Measurements from ENCODE around the gene PCNX2.
A peak's percentile ranks its signal among the peaks of the same experiment; 100 is the strongest.

Gene PCNX2

DNA sequence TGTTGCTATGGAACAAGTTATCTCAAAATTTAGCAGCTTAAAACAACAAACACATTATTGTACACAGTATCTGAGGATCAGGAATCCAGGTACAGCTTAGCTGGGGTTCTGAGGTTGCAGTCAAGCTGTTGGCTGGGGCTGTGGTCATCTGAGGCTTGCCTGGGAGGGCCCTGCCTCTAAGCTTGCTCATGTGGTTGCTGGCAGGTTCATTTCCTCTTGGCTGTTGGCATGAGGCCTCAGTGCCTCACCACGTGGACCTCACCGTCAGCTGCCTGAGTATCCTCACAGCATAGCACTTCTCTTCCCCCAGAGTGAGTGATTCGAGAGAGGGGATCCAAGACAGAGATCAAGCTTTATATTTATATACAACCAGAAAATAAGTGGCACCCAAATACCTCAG is 326.6 kb downstream of the PCNX2 start:
- H3K36me3 ChIP-seq: peaks cover 85% of the 10 kb centered on the region
- H3K9ac ChIP-seq: no peak overlapping the region
- H3K4me1 ChIP-seq: peaks cover 28% of the 10 kb centered on the region
- no peaks in the 10 kb centered on the region for H4K20me1 ChIP-seq
- no peak overlapping the region for H3K4me2 ChIP-seq
- no peak overlapping the region for H3K4me3 ChIP-seq
- TF ChIP-seq Cebpa-rat (IDR thresholded peaks at IDR 0.05): no peak
- peak overlapping the region; percentile 50; the same call in 1 of the 2 replicates for H3K27ac ChIP-seq
- peaks cover 22% of the 10 kb centered on the region for H3K9me3 ChIP-seq
- H3K27me3 ChIP-seq: no peaks in the 10 kb centered on the region

DNA sequence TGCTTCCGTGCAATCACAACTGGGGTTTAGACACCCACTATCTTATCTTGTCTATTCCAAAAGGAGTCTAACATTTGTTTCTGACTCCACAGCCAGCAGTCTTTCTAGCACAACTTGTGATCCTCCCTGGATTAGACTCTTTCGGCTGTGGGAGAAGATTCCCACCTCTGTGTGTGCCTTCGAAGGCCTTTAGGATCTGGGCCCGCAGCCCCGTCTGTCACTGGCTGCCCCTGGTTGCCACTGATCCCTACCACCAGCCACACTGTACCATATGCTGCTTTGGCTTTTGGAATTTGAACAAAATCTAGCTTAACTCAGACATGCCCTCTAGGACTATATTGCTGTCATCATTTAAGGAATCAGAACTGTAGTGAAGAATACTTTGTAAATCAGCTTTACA is 327.1 kb downstream of the PCNX2 start:
- no peaks in the 10 kb centered on the region for H4K20me1 ChIP-seq
- no peaks in the 10 kb centered on the region for H3K27me3 ChIP-seq
- no peak overlapping the region for H3K9ac ChIP-seq
- peaks cover 79% of the 10 kb centered on the region for H3K36me3 ChIP-seq
- H3K27ac ChIP-seq: no peak overlapping the region
- TF ChIP-seq Cebpa-rat (IDR thresholded peaks at IDR 0.05): no peak
- no peak overlapping the region for H3K4me3 ChIP-seq
- H3K4me1 ChIP-seq: peaks cover 34% of the 10 kb centered on the region
- H3K4me2 ChIP-seq: no peak overlapping the region
- H3K9me3 ChIP-seq: peaks cover 16% of the 10 kb centered on the region

DNA sequence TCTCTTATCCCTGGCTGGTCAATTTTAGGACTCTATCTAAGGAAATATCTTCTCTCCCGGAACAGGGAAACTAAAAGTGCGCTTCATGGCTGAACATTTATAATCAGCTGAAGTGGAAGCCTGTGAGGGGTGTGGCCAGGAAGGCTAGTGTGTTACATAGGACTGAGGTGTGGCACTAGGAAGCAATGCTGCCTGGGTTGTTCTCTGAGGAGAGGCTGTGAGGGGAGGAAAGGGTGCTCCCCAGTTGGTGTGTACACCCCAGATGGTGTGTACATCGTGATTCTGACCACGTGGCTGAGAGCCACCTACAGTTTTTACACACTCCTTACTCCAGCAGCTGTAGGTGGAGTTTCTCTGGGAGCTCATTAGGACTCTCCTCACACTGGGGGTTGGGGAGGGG is 328.9 kb downstream of the PCNX2 start:
- 0 out of 2 replicates have a peak, but pooled peaks cover 4% of the 10 kb centered on the region for H3K9me3 ChIP-seq
- H3K4me3 ChIP-seq: no peak overlapping the region
- no peak overlapping the region for H3K9ac ChIP-seq
- no peak overlapping the region for H3K27ac ChIP-seq
- H3K27me3 ChIP-seq: no peaks in the 10 kb centered on the region
- H3K36me3 ChIP-seq: peaks cover 62% of the 10 kb centered on the region
- no peak overlapping the region for H3K4me2 ChIP-seq
- H4K20me1 ChIP-seq: no peaks in the 10 kb centered on the region
- H3K4me1 ChIP-seq: peaks cover 49% of the 10 kb centered on the region
- no peak for TF ChIP-seq Cebpa-rat (IDR thresholded peaks at IDR 0.05)

DNA sequence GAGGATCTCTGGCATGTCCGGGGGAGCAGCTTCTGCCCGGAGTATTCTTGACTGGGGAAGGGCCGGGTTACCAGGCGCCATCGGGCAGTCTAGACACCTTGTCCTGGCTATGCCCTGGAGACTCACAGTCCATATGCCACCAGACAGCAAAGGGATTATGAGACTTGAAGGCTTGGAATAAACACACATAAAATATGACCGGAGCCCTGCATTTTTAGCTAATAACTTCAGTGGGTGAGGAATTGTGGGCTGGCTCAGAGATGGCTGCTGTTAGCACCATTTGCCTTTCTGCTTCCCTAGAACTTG is 329.7 kb downstream of the PCNX2 start:
- Histone ChIP-seq H3K27ac (no peak overlapping the region), H3K27me3 (no peaks in the 10 kb centered on the region), H3K9me3 (0 out of 2 replicates have a peak, but pooled peaks cover under 1% of the 10 kb centered on the region), H3K4me2 (0 out of 2 replicates have a peak overlapping the region, but pooled peaks have one; percentile 76), H3K9ac (no peak overlapping the region), H3K4me1 (peaks cover 49% of the 10 kb centered on the region), H4K20me1 (no peaks in the 10 kb centered on the region), H3K36me3 (peaks cover 58% of the 10 kb centered on the region), H3K4me3 (no peak overlapping the region)
- no peak for TF ChIP-seq Cebpa-rat (IDR thresholded peaks at IDR 0.05)

DNA sequence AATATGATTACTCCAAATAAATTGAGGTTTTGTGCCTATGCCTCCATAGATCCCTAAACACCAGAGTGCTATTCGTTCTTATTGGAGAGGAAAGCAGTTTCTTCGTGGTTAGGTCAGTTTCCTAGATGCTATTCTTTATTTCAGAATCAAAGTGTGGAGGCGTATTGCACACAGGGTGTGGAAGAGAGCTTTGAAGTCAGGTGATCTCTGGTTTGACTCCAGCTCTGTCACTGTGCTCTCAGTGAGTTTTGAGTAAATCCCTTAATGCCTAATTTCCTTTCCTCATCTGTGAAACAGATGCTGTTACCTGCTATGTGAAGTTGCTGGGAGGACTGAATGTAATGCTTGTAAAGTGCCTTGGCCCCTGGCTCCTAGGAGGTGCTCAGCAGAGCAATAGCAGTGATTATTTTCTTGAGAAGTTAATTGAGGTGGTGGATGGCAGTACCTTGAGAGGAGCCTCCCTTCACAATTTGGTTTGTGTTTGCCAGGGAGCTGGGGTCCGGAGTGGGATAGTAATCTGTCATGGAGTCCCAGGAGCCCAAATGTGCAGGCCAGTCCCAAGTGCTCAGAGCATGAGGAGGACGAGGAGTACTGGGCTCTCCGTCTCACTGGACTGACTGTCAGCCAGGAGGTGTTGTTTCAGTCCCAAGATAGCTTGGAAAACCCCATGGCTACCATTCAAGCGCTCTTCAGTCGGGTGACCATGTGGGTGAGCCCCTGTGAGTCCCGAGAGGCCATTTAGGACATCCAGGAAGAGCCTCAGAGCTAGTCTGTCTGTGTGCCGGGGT is 330.2 kb downstream of the PCNX2 start:
- H3K4me1 ChIP-seq: peaks cover 49% of the 10 kb centered on the region
- no peaks in the 10 kb centered on the region for H3K27me3 ChIP-seq
- no peaks in the 10 kb centered on the region for H3K9me3 ChIP-seq
- peaks cover 54% of the 10 kb centered on the region for H3K36me3 ChIP-seq
- H3K27ac ChIP-seq: no peak overlapping the region
- H3K9ac ChIP-seq: no peak overlapping the region
- no peaks in the 10 kb centered on the region for H4K20me1 ChIP-seq
- H3K4me2 ChIP-seq: peak overlapping the region; percentile 76
- H3K4me3 ChIP-seq: no peak overlapping the region
- TF ChIP-seq Cebpa-rat (IDR thresholded peaks at IDR 0.05): no peak

DNA sequence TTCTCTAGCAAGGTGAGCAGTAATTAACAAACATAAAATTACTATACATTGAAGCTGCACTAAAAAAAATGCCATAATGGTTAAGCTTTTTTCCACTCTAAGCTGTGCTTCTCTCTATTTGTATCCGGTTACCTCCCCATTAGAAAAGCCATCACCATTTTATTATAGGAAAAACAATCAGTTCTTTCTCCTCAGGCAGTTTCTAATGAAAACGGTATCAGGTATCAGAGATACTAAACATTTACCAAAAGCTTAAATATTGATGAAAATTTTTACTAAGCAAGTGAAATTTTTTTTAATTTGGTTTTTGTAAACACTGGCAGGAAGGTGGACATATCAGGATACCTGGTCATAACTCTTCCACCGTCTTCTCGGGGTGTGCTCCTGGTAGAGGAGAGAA is 330.9 kb downstream of the PCNX2 start:
- TF ChIP-seq Cebpa-rat (IDR thresholded peaks at IDR 0.05): no peak
- peak overlapping the region; percentile 60; the same call in 1 of the 2 replicates for H3K27ac ChIP-seq
- no peaks in the 10 kb centered on the region for H4K20me1 ChIP-seq
- no peak overlapping the region for H3K9ac ChIP-seq
- H3K9me3 ChIP-seq: 0 out of 2 replicates have a peak, but pooled peaks cover 3% of the 10 kb centered on the region
- H3K36me3 ChIP-seq: peaks cover 54% of the 10 kb centered on the region
- peaks cover 49% of the 10 kb centered on the region for H3K4me1 ChIP-seq
- no peak overlapping the region for H3K4me3 ChIP-seq
- peak overlapping the region; percentile 76 for H3K4me2 ChIP-seq
- no peaks in the 10 kb centered on the region for H3K27me3 ChIP-seq

DNA sequence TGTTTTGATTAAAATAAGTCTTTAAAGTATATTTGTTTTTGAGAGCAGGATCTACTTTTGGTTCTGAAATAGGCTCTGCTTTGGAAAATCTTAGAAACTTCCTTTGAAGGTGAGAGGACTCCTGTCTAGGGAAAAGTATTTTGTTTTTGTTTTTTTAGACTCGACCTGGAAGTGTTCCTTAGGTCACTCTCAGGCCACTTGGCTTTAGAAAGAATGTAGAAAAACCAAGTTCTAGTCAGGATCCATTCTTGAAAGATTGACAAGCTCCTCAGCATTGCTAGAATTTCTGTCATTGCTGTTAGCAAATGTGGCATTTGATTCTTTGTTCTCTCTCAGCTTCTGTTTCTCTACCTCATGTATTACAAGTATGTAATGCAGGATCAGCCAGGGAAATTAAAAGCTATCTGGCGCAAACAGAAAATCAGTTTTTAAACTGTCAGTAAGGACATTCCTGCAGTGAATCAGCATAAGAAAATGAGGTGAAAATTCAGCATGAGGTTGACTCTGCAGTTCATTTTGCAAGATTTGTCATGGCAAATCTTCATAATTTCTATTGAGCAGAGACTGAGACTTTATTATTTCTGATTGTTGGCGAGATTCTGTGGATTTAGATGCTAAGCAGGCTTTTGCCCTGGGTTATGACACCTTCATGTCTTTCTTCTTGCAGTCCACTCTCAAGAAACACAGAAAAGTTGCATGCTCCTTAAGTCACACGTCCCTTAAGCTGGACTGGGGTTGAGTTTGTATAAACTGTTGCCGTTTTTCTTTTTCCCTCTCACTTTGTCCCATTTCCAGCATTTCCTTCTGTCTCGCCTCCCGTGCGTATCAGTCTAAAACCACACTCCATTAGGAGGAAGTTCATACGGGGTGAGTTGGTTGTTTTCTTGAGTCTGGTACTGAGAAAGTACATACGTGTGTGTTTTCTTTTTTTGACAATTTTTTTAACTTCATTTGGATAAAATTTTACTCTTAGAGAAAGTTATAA is 332.5 kb downstream of the PCNX2 start:
- Histone ChIP-seq H4K20me1 (no peaks in the 10 kb centered on the region), H3K4me1 (peaks cover 43% of the 10 kb centered on the region), H3K9ac (peak overlapping the region; percentile 57), H3K9me3 (peaks cover 15% of the 10 kb centered on the region), H3K4me2 (peak overlapping the region; percentile 76), H3K36me3 (peaks cover 54% of the 10 kb centered on the region), H3K27ac (peak overlapping the region; percentile 60), H3K4me3 (0 out of 2 replicates have a peak overlapping the region, but pooled peaks have one; percentile 30), H3K27me3 (no peaks in the 10 kb centered on the region)
- no peak for TF ChIP-seq Cebpa-rat (IDR thresholded peaks at IDR 0.05)

DNA sequence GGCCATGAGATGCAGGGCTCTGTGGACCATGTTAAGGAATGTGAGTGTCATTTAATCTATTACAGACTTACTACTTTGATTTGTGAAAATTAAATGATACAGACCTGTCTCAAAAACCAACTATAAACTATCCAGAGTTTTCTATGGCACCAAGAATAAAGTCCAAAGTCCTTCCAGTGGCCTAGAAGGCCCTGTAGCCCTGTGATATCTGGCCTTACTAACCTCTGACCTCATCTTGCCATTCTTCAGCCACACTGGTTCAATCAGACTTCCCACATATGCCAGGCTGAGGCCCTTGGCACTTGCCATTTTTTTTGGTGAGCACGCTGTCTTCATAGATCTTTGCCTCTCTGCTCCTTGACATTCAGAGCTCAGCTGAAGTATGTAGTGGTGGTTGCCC is 337.5 kb downstream of the PCNX2 start:
- TF ChIP-seq Cebpa-rat (IDR thresholded peaks at IDR 0.05): no peak
- no peak overlapping the region; the same call in 1 of the 2 replicates for H3K4me3 ChIP-seq
- H3K27ac ChIP-seq: no peak overlapping the region
- peaks cover 20% of the 10 kb centered on the region for H3K9me3 ChIP-seq
- H4K20me1 ChIP-seq: no peaks in the 10 kb centered on the region
- H3K9ac ChIP-seq: no peak overlapping the region
- no peaks in the 10 kb centered on the region for H3K27me3 ChIP-seq
- peaks cover 54% of the 10 kb centered on the region for H3K36me3 ChIP-seq
- no peak overlapping the region for H3K4me2 ChIP-seq
- peaks cover 15% of the 10 kb centered on the region for H3K4me1 ChIP-seq

DNA sequence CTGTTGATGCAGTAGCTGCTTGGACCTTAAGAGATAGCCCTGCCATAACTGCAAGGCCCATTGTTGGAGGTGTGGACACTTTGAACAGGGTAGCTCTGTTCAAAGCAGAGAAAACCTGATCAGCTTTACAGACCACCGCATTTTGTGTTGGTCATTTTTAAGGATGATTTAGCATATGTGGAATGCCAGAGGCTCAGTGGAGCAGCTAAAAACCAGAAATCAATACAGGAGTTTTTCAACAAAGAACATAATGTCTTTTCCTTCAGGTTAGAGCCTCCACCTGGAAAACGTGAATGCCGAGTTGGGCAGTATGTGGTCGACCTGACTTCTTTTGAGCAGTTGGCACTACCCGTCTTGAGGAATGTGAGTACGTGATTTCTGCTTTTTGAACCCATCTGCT is 339.4 kb downstream of the PCNX2 start:
- Histone ChIP-seq H3K9me3 (peaks cover 20% of the 10 kb centered on the region), H3K4me1 (peaks cover 23% of the 10 kb centered on the region), H3K27ac (no peak overlapping the region), H3K27me3 (no peaks in the 10 kb centered on the region), H3K36me3 (peaks cover 52% of the 10 kb centered on the region), H3K9ac (no peak overlapping the region), H4K20me1 (no peaks in the 10 kb centered on the region), H3K4me3 (no peak overlapping the region), H3K4me2 (no peak overlapping the region)
- no peak for TF ChIP-seq Cebpa-rat (IDR thresholded peaks at IDR 0.05)
